ENCODE data around the gene CAND1.

CAND1 gene

GRCh38 chr12:67364228-67364627 lies 95.1 kb downstream of the CAND1 start:
- in situ Hi-C loops (cut with MboI; ENCODE audit: low pct_unique_long_range_greater_than_20kb, low sequenced_read_pairs, unreplicated experiment) = no loop called here
- no peak for TF ChIP-seq CTCF (IDR thresholded peaks at IDR 0.05; ENCODE audit: extremely low read depth, insufficient read depth, missing control alignments)
- DNase-seq (ENCODE audit: low spot score) = no peak

- in situ Hi-C loops (cut with MboI; ENCODE audit: low pct_unique_long_range_greater_than_20kb, low sequenced_read_pairs, unreplicated experiment) = no loop called here
Observed at GRCh38 chr12:67365131-67365530, 96.0 kb downstream of the CAND1 start.

GRCh38 chr12:67367843-67368242 lies 98.7 kb downstream of the CAND1 start:
- DNase-seq (ENCODE audit: low spot score) = no peak
- no peak for TF ChIP-seq CTCF (IDR thresholded peaks at IDR 0.05; ENCODE audit: extremely low read depth, insufficient read depth, missing control alignments)
- in situ Hi-C loops (cut with MboI; ENCODE audit: low pct_unique_long_range_greater_than_20kb, low sequenced_read_pairs, unreplicated experiment) = no loop called here

More at GRCh38 chr12:67365131-67365530, 96.0 kb downstream of the CAND1 start:
- no peak for TF ChIP-seq CTCF (IDR thresholded peaks at IDR 0.05; ENCODE audit: extremely low read depth, insufficient read depth, missing control alignments)
- DNase-seq (ENCODE audit: low spot score) = no peak
